ENCODE data around the gene SRP72.

The SRP72 gene

GRCh38 chr4:56425518-56425917 is 41.9 kb upstream of the SRP72 start:
- Histone ChIP-seq H3K27me3 (replicated peaks; ENCODE audit: insufficient read depth, low read length) (no peaks in the 10 kb centered on the region), H3K4me2 (ENCODE audit: low read depth, low read length) (no peak overlapping the region), H3K27ac (ENCODE audit: low read length) (no peak overlapping the region), H3K36me3 (replicated peaks; ENCODE audit: insufficient read depth, low read length) (no peaks in the 10 kb centered on the region), H3K9me3 (replicated peaks; ENCODE audit: insufficient read depth, low read length) (no peaks in the 10 kb centered on the region), H3K79me2 (ENCODE audit: low read length) (peaks cover 100% of the 10 kb centered on the region), H3F3A (ENCODE audit: insufficient read depth, low read length) (no peaks in the 10 kb centered on the region), H2AFZ (ENCODE audit: low read length) (no peak overlapping the region), H3K9ac (ENCODE audit: low read length) (no peak overlapping the region), H3K4me1 (ENCODE audit: low read length) (peaks cover 4% of the 10 kb centered on the region; the same call in 1 of the 2 replicates), H3K9me2 (replicated peaks; ENCODE audit: insufficient read depth, low read length) (no peaks in the 10 kb centered on the region), H4K20me1 (ENCODE audit: insufficient read depth, low read length) (peaks cover 46% of the 10 kb centered on the region), H3K4me3 (ENCODE audit: low read length) (no peak overlapping the region)
- no peak for DNase-seq
- no peak for TF ChIP-seq EZH2 (optimal IDR thresholded peaks at IDR 0.05; ENCODE audit: low read depth, low read length)

- DNase-seq: no peak
- Histone ChIP-seq H3K4me3 (ENCODE audit: low read length) (no peak overlapping the region), H3K9me3 (replicated peaks; ENCODE audit: insufficient read depth, low read length) (no peaks in the 10 kb centered on the region), H3K9me2 (replicated peaks; ENCODE audit: insufficient read depth, low read length) (no peaks in the 10 kb centered on the region), H3K36me3 (replicated peaks; ENCODE audit: insufficient read depth, low read length) (no peaks in the 10 kb centered on the region), H2AFZ (ENCODE audit: low read length) (no peak overlapping the region), H3F3A (ENCODE audit: insufficient read depth, low read length) (no peaks in the 10 kb centered on the region), H3K79me2 (ENCODE audit: low read length) (peaks cover 100% of the 10 kb centered on the region), H3K9ac (ENCODE audit: low read length) (no peak overlapping the region), H3K4me2 (ENCODE audit: low read depth, low read length) (no peak overlapping the region), H3K27me3 (replicated peaks; ENCODE audit: insufficient read depth, low read length) (no peaks in the 10 kb centered on the region), H3K4me1 (ENCODE audit: low read length) (peaks cover 4% of the 10 kb centered on the region; the same call in 1 of the 2 replicates), H3K27ac (ENCODE audit: low read length) (no peak overlapping the region), H4K20me1 (ENCODE audit: insufficient read depth, low read length) (peaks cover 53% of the 10 kb centered on the region)
- no peak for TF ChIP-seq EZH2phosphoT487 (IDR thresholded peaks at IDR 0.05; ENCODE audit: low read length)
- no peak for TF ChIP-seq CTCF (IDR thresholded peaks at IDR 0.05; ENCODE audit: low read length)
- no peak for TF ChIP-seq EZH2 (optimal IDR thresholded peaks at IDR 0.05; ENCODE audit: low read depth, low read length)
Measured at GRCh38 chr4:56426273-56426672, 41.1 kb upstream of the SRP72 start.

- TF ChIP-seq CTCF (IDR thresholded peaks at IDR 0.05; ENCODE audit: low read length): no peak
- no peak for TF ChIP-seq EZH2phosphoT487 (IDR thresholded peaks at IDR 0.05; ENCODE audit: low read length)
- no peak for TF ChIP-seq EZH2 (optimal IDR thresholded peaks at IDR 0.05; ENCODE audit: low read depth, low read length)
- H3K9ac ChIP-seq (ENCODE audit: low read length): no peak overlapping the region
- no peak for DNase-seq
- H3K9me3 ChIP-seq (replicated peaks; ENCODE audit: insufficient read depth, low read length): no peaks in the 10 kb centered on the region
- no peak overlapping the region for H3K27ac ChIP-seq (ENCODE audit: low read length)
- no peaks in the 10 kb centered on the region for H3K27me3 ChIP-seq (replicated peaks; ENCODE audit: insufficient read depth, low read length)
- H3K4me1 ChIP-seq (ENCODE audit: low read length): peaks cover 4% of the 10 kb centered on the region; the same call in 1 of the 2 replicates
- H3K79me2 ChIP-seq (ENCODE audit: low read length): peaks cover 100% of the 10 kb centered on the region
- no peak overlapping the region for H3K4me2 ChIP-seq (ENCODE audit: low read depth, low read length)
- H3K36me3 ChIP-seq (replicated peaks; ENCODE audit: insufficient read depth, low read length): 0 out of 2 replicates have a peak, but pooled peaks cover 4% of the 10 kb centered on the region
- no peak overlapping the region for H2AFZ ChIP-seq (ENCODE audit: low read length)
- H3K9me2 ChIP-seq (replicated peaks; ENCODE audit: insufficient read depth, low read length): no peaks in the 10 kb centered on the region
- peaks cover 62% of the 10 kb centered on the region for H4K20me1 ChIP-seq (ENCODE audit: insufficient read depth, low read length)
- H3F3A ChIP-seq (ENCODE audit: insufficient read depth, low read length): no peaks in the 10 kb centered on the region
- no peak overlapping the region for H3K4me3 ChIP-seq (ENCODE audit: low read length)
Measured at GRCh38 chr4:56427179-56427578, 40.2 kb upstream of the SRP72 start.

GRCh38 chr4:56430203-56430602 is 37.2 kb upstream of the SRP72 start:
- TF ChIP-seq CTCF (IDR thresholded peaks at IDR 0.05; ENCODE audit: low read length) (no peak), EZH2 (optimal IDR thresholded peaks at IDR 0.05; ENCODE audit: low read depth, low read length) (no peak), EZH2phosphoT487 (IDR thresholded peaks at IDR 0.05; ENCODE audit: low read length) (no peak)
- no peaks in the 10 kb centered on the region for H3K27me3 ChIP-seq (replicated peaks; ENCODE audit: insufficient read depth, low read length)
- no peak overlapping the region for H3K27ac ChIP-seq (ENCODE audit: low read length)
- no peak overlapping the region for H3K4me3 ChIP-seq (ENCODE audit: low read length)
- peaks cover 44% of the 10 kb centered on the region for H4K20me1 ChIP-seq (ENCODE audit: insufficient read depth, low read length)
- DNase-seq: no peak
- 0 out of 2 replicates have a peak, but pooled peaks cover 4% of the 10 kb centered on the region for H3K36me3 ChIP-seq (replicated peaks; ENCODE audit: insufficient read depth, low read length)
- H3K79me2 ChIP-seq (ENCODE audit: low read length): peaks cover 99% of the 10 kb centered on the region
- H3K4me1 ChIP-seq (ENCODE audit: low read length): no peaks in the 10 kb centered on the region
- no peaks in the 10 kb centered on the region for H3K9me2 ChIP-seq (replicated peaks; ENCODE audit: insufficient read depth, low read length)
- H3K4me2 ChIP-seq (ENCODE audit: low read depth, low read length): no peak overlapping the region
- H3F3A ChIP-seq (ENCODE audit: insufficient read depth, low read length): peaks cover 13% of the 10 kb centered on the region
- H3K9ac ChIP-seq (ENCODE audit: low read length): no peak overlapping the region
- H3K9me3 ChIP-seq (replicated peaks; ENCODE audit: insufficient read depth, low read length): no peaks in the 10 kb centered on the region
- H2AFZ ChIP-seq (ENCODE audit: low read length): no peak overlapping the region
